ENCODE data around the gene RNPS1.

RNPS1 gene

DNA sequence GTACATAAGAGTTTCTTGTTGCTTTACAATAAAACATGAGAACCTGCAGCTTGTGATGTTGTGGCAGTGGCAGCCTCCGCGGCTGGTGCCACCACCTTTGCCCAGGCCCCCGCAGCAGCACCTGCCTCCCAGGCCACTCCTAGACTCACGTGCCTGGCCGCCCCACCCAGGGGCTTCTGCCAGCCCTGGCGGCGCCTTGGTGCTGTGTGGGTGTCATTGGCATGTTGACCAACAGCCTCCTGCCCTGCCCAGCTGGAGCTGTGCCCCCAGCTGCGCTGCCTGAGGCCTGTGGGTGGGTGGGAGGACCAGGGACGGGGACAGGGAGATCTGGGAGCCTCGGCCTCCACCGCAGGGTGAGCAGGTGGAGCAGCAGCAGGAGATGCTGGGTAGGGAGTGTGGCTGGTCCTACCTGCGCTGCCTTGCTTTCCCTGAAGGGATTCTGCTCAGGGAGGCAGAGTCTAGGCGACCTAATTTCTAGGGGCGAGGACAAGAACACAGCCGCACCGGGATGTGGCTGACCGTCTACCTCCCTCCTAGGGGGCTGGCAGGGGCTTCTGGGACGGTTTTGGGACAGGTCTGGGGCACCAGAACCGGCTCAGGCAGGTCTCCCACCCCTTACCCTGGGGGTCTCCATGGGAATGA is 32.1 kb downstream of the RNPS1 start:
- DNase-seq (ENCODE audit: low read depth) = no peak

- DNase-seq (ENCODE audit: low read depth) = no peak
Measured at GRCh38 chr16:2235234-2235651, 32.7 kb downstream of the RNPS1 start.

DNA sequence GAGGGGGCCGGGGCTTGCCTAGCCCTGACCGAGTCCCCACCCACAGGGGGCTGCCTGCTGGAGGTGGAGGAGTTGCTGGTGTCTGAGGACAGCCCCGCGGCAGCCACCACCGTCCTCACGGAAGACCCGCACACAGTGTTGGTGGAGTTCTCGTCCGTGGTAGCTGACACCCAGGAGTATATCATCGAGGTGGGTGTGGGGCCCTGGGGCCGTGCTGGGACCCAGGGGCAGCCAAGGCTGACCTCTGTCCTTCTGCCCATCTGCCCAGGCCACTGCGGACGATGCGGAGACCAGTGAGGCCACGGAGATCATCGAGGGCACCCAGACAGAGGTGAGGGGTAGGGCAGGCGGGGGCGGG is 33.1 kb downstream of the RNPS1 start:
- DNase-seq (ENCODE audit: low read depth) = no peak

DNA sequence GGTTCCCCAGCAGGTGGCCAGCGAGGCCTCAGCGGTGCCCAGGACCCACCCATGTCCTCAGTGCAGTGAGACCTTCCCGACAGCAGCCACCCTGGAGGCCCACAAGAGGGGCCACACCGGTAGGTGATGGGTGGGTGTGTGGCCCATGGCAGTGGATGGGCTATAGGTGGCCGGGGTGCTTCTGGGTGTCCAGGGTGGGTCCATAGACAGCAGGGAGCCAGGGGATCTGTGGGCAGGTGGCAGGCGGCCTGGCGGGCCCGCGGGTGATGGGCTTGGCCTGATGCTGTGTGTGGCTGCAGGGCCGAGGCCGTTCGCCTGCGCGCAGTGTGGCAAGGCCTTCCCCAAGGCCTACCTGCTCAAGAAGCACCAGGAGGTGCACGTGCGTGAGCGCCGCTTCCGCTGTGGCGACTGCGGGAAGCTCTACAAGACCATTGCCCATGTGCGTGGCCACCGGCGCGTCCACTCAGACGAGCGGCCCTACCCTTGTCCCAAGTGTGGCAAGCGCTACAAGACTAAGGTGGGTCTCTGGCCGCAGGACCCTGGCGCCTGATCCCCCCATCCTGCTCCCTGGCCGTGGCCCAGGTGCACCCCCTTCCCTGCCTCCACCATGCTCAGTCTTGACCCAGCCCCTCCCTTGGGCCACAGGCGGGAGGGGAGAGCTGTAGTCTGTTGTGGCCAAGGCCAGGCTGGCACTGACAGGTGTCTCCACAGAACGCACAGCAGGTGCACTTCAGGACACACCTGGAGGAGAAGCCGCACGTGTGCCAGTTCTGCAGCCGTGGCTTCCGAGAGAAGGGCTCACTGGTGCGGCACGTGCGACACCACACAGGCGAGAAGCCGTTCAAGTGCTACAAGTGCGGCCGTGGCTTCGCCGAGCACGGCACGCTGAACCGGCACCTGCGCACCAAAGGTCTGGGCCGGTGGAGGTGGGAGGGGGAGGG is 33.8 kb downstream of the RNPS1 start:
- DNase-seq (ENCODE audit: low read depth) = no peak

DNA sequence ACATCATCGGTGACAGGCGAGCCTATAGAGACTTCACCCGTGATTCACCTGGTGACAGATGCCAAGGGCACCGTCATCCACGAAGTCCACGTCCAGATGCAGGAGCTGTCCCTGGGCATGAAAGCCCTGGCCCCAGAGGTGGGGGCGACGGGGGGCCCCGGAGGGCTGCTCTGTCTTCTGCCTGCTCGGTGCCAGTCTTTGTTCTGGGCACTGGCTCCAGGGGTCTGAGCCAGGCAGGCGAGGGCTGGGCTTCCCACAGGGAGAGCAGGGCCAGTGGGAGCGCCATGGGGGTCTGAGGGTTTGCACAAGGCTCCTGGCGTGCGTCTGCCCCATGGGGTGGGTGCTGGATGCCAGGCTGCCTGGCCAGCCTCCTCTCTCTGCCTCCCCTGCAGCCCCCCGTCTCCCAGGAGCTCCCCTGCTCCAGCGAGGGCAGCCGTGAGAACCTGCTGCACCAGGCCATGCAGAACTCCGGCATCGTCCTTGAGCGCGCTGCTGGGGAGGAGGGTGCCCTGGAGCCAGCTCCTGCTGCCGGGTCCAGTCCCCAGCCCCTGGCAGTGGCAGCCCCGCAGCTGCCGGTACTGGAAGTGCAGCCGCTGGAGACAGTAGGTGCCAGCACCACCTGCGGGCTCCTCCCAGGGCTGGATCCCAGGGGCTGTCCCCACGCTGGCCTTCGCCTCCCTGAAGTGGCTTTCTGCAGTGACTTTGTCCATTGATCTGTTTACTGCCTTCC is 34.7 kb downstream of the RNPS1 start:
- DNase-seq (ENCODE audit: low read depth) = no peak

- no peak for DNase-seq (ENCODE audit: low read depth)
Measured at GRCh38 chr16:2232094-2232990, 35.6 kb downstream of the RNPS1 start.

GRCh38 chr16:2231016-2231931 is 36.7 kb downstream of the RNPS1 start:
- DNase-seq (ENCODE audit: low read depth) = no peak

GRCh38 chr16:2230376-2230775 is 37.5 kb downstream of the RNPS1 start:
- DNase-seq (ENCODE audit: low read depth) = no peak

DNA sequence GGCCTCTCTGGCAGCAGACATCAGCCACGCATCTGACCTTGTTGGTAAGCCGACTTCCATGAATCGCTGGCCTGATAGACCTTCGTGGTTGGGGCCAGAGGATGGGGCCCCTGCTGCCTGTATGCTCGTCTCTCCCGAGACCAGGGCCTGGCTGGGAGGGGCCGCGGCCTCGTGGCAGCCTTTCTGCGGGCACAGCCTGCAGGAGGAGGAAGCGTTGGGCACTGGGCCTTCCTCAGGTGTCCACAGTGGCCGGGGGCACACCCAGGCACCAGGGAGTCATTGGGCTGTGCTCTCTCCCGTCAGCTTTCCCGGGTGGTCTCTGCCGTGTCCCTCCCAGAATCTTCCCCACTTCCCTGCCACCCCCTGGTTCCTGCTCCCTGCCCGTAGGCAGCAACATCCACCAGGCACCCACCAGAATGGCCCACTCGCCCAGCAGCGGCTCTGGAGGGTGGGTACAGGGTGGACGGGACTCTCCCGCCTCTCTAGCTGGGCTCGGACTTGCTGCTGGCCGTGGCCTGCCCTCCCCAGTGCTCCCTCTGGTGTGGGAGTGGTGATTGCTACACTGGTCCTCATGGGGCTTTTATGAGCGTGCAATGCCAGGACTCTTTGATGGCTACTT is 38.2 kb downstream of the RNPS1 start:
- no peak for DNase-seq (ENCODE audit: low read depth)

DNA sequence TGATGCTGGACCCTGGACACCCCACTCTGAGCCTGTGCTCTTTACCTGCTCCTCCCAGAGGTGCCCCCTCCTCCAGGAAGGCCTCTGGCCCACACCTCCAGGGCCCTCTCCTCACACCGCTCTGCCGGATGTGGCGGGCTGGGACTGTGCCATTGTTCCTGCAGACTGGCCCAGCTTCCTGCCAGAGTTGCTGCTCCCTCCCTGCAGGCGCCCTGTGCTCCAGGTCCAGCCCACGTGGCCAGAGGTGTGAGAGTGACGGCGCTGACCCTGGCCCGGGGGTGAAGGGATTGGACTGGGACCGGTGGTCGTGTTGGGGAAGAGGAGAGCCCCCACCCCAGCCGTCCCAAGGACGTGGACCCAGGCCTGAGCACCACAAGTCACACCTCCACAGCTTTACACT is 38.8 kb downstream of the RNPS1 start:
- DNase-seq (ENCODE audit: low read depth) = no peak

DNA sequence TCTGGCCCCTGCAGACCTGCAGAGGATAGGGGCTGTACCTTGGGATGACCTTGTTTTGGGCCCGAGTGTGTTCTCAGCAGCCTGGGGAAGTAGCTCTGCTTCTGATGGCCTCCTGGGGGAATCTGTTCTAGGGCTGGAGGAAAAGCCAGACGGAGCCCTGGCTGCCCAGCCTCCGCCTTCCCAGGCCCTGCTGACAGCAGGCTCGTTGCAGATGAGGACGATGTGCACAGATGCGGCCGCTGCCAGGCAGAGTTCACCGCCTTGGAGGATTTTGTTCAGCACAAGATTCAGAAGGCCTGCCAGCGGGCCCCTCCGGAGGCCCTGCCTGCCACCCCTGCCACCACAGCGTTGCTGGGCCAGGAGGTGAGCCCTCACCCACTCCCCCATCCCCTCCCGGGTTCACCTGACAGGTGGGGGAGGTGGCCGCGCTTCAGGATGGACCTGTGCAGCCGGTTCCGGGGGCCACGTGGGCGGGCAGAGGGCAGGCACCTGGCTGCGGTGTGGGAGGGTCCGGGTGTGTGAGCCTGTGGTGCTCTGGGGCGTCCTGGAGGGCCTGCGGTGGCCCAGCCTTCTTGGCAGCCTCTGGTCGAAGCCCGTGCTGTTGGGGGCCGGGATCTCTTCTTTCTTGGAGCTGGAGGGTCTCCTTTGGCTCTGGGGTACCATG is 39.6 kb downstream of the RNPS1 start:
- DNase-seq (ENCODE audit: low read depth) = no peak

DNA sequence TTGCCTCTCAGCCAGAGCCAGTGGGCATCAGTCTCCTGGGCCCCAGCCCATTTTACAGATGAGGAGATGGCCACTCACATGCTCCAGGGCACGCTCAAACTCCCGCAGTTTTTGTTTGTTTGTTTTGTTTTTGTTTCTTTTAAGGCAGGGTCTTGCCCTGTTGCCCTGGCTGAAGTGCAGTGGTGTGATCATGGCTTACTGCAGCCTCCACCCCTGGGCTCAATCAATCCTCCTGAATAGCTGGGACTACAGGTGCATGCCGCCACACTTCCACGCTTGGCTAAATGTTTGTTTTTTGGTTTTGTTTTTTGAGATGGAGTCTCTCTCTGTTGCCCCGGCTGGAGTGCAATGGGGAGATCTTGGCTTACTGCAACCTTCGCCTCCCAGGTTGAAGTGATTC is 41.0 kb downstream of the RNPS1 start:
- no peak for DNase-seq (ENCODE audit: low read depth)

DNA sequence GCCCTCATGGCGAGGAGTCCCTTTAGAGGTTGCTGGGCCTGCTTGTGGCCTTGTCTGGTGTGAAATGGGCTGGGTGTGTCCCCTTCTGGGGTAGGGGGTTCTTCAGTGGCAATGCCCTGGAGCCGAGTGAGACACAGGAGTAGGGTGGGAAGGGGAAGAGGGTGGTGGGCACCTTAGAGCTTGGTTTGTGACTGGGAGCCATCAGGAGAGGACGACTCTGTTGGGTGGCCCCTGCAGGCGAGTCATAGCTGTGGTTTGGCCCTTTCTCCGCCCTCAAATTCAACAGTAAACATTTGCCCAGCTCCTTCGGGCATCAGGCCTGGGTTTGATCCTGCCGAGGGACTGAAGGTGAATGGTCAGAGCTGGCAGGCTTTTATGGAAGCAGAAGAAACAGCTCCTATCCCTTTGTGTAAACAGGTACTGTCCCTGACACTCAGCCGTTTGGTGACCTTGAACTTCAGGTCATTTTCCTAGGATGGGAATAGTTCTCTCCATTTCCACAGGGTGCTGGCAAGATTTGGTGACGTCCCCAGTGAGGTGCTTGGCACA is 41.6 kb downstream of the RNPS1 start:
- no peak for DNase-seq (ENCODE audit: low read depth)

- DNase-seq (ENCODE audit: low read depth) = no peak
Measured at GRCh38 chr16:2223942-2224486, 43.9 kb downstream of the RNPS1 start.

DNA sequence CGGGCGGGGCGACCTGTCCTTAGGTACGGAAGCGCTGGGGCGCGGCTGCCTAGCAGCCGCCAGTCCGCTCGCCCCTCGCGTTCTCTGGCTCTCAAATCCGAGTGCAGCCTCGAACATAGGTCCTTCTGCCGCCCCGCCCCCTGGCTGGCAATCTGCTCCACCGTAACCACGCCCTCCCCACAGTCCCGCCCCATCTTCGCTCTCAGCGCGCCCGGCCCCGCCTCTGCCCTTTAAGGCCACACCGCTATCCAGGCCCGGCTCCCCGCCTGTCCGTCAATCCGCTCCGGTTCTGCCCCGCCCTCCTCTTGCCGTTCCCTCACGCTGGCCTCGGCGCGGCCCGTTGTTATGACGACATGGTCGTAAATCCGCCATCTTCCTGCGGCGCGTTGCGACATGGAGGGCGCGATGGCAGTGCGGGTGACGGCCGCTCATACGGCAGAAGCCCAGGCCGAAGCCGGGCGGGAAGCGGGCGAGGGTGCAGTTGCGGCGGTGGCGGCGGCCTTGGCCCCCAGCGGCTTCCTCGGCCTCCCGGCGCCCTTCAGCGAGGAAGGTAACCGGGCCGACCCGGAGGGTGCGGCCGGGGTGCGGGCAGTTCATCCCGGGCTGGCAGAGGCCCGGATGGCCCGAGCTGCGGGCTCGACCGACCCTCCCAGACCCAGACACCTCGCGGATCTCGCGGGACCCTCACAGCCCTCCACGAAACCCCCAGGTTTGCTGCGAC is 44.5 kb downstream of the RNPS1 start, which contains the start of gene E4F1:
E4F1 (plus strand) TSS at position 371 of the 721 bp plus-strand sequence; CDS start at position 394, 23 bp downstream.
- peak; percentile 100 for DNase-seq (ENCODE audit: low read depth)

GRCh38 chr16:2216330-2216729 is 51.6 kb downstream of the RNPS1 start:
- DNase-seq (ENCODE audit: low read depth) = no peak

DNA sequence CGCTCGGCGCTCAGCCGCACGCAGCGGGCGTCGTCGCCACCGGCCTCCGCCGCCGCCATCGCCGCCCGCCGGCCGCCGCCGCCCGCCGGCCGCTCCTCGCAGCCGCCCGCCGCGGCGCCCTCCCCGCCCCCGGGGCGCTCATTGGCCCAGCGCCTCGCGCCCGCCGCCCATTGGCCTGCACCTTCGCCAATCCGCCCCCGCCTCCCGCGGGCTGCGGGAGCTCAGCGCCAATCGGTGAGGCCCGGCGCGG is 53.3 kb downstream of the RNPS1 start, which contains the start of gene PGP:
PGP (minus strand) TSS at position 122 of the 250 bp plus-strand sequence; CDS start at position 59, 63 bp downstream.
- no peak for DNase-seq (ENCODE audit: low read depth)
